Measurements from ENCODE around the gene CNN3.

The CNN3 gene

GRCh38 chr1:94871031-94871430 lies 55.9 kb downstream of the CNN3 start:
- TF ChIP-seq CTCF (IDR thresholded peaks at IDR 0.05; ENCODE audit: low read length, missing control alignments) = no peak
- no peak overlapping the region for H3K4me3 ChIP-seq (replicated peaks; ENCODE audit: low read depth, low read length)
- DNase-seq (ENCODE audit: low read depth) = no peak

GRCh38 chr1:94866164-94866807 lies 60.6 kb downstream of the CNN3 start:
- DNase-seq (ENCODE audit: low read depth) = peak; percentile 41
- no peak for TF ChIP-seq CTCF (IDR thresholded peaks at IDR 0.05; ENCODE audit: low read length, missing control alignments)
- no peak overlapping the region for H3K4me3 ChIP-seq (replicated peaks; ENCODE audit: low read depth, low read length)

GRCh38 chr1:94865360-94865759 lies 61.5 kb downstream of the CNN3 start:
- H3K4me3 ChIP-seq (replicated peaks; ENCODE audit: low read depth, low read length) = no peak overlapping the region
- no peak for TF ChIP-seq CTCF (IDR thresholded peaks at IDR 0.05; ENCODE audit: low read length, missing control alignments)
- peak; percentile 84 for DNase-seq (ENCODE audit: low read depth)

GRCh38 chr1:94864821-94865220 lies 62.1 kb downstream of the CNN3 start:
- DNase-seq (ENCODE audit: low read depth) = peak; percentile 26
- H3K4me3 ChIP-seq (replicated peaks; ENCODE audit: low read depth, low read length) = no peak overlapping the region
- no peak for TF ChIP-seq CTCF (IDR thresholded peaks at IDR 0.05; ENCODE audit: low read length, missing control alignments)

GRCh38 chr1:94863919-94864318 lies 63.0 kb downstream of the CNN3 start:
- H3K4me3 ChIP-seq (replicated peaks; ENCODE audit: low read depth, low read length) = peak overlapping the region; percentile 19
- no peak for TF ChIP-seq CTCF (IDR thresholded peaks at IDR 0.05; ENCODE audit: low read length, missing control alignments)
- DNase-seq (ENCODE audit: low read depth) = peak; percentile 92

DNA sequence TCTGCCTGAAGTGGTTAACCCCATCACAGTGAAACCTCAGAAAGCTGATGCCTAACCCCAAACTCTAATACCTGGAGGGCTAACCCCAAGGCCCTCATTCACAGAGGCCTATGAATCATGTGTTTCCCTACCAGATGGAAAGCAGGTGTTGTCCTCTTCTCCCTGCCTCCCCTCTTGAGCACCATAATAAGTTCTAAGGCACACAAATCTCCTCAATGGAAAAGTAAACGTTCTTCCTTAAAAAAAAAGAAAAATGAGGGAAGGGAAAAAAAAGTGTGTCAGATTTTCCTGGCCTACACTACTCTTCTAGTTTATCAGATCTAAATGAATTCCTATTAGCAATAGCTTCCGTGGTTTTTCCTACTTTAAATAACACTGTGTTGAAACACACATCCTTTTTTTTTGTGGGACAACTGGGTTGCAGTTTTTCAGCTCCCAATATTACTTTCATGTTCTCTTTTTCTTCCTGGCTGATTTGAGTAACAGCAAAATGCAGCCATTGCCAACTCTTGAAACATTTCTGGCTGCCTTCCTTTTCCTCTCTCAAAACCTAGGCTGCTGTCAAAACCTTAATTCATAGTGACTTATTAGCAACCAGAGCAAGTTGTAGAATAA lies 63.5 kb downstream of the CNN3 start:
- H3K4me3 ChIP-seq (replicated peaks; ENCODE audit: low read depth, low read length) = peak overlapping the region; percentile 19
- TF ChIP-seq CTCF (IDR thresholded peaks at IDR 0.05; ENCODE audit: low read length, missing control alignments) = no peak
- DNase-seq (ENCODE audit: low read depth) = peak; percentile 90

DNA sequence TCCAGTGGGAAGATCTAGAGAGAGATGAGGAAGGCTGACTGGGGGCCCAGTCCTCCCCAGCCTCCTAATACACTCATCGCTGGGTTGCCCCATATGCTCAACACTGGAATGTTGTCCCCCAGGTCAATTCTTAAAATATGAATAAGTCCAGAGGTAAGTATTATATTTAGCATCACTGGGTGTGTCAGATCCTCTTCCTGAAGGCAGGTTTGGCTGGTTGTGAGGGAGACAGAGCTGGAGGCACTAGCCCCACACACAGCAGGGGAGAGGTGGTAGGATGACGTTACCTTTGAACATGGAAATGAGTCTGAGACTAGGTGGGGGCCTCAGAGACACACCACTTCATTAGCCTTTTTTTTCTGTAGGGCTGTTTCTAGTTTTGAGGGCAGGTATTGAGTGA lies 64.2 kb downstream of the CNN3 start:
- DNase-seq (ENCODE audit: low read depth) = no peak
- H3K4me3 ChIP-seq (replicated peaks; ENCODE audit: low read depth, low read length) = no peak overlapping the region
- TF ChIP-seq CTCF (IDR thresholded peaks at IDR 0.05; ENCODE audit: low read length, missing control alignments) = no peak

All from fibroblast of pulmonary artery (primary cell).